ENCODE measurements around the gene CSF3R. TPM values are rescaled to one million over a fixed set of nuclear protein-coding genes. Genes with fewer than 3 reads are reported as not detected.

The CSF3R gene
- total RNA-seq: under 1 TPM; 0.33 to 0.41 TPM

DNA sequence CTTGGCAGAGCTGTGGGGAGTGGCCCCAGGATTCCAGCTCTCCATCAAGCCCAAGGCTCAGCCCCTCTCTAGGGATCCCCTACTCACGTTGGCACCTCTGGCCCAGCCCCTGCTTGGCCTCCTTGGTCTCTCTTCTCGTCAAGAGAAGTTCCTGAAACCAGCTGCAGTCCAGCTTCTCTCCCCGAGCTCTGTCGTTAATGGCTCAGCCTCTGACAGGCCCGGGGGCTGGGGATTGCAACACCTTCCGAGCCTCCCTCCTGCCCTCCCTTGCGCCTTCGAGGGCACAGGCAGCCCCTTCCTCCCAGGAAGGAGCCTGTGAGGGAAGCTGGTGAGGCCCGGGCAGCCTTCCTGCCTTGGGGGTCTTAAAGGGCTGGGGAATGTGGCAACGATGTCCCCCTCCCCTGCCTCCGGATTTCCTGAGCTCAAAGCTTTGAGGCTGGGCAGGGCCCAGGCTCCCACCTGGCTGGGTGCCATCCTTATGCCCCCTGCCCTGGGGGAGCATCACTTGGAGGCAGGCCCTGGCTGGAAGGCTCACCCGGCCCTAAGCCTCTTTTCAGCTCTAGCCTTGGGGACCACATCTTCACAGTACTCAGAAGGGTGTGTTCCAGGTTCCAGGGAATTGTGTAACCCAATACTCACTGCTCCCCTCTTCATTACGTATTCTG is at the start of gene CSF3R:
CSF3R (minus strand) TSS at position 190 of the 665 bp plus-strand sequence. CDS start 3,417 bp downstream, outside the sequence.
- ChIA-PET CTCF (interaction anchor here (0.6 kb wide), 1 partner anchor 449 kb away, joined by 3 read pairs; no protein-coding TSS in a partner anchor), POLR2A (no interaction called here)
- no peaks in the 10 kb centered on the region for H3K27me3 Mint-ChIP-seq
- H3K27ac Mint-ChIP-seq: peak within 1 kb of the TSS; percentile 40
- H3K4me1 Mint-ChIP-seq: peaks cover 8% of the 10 kb centered on the region
- no peak for DNase-seq
- H3K4me3 Mint-ChIP-seq: peak within 1 kb of the TSS; percentile 11
- ATAC-seq: no peak
- no peaks in the 10 kb centered on the region for H3K36me3 Mint-ChIP-seq (ENCODE audit: low read depth)
- no peaks in the 10 kb centered on the region for H3K9me3 Mint-ChIP-seq (ENCODE audit: low read depth)
- intact Hi-C loops (cut with DNase I, micrococcal nuclease): no loop called here

- Mint-ChIP-seq H3K4me3 (no peak overlapping the region), H3K27ac (no peak overlapping the region), H3K36me3 (ENCODE audit: low read depth) (no peaks in the 10 kb centered on the region), H3K27me3 (peaks cover 2% of the 10 kb centered on the region), H3K9me3 (ENCODE audit: low read depth) (no peaks in the 10 kb centered on the region), H3K4me1 (no peaks in the 10 kb centered on the region)
- no peak for DNase-seq
- intact Hi-C loops (cut with DNase I, micrococcal nuclease): no loop called here
- ATAC-seq: no peak
- POLR2A ChIA-PET: no interaction called here
- CTCF ChIA-PET: interaction anchor here (1.4 kb wide), 1 partner anchor 15 kb away, joined by 3 read pairs; no protein-coding TSS in a partner anchor
These were observed 49.1 kb upstream of the CSF3R start for GRCh38 chr1:36531833-36532232.

- Mint-ChIP-seq H3K27ac (no peak overlapping the region), H3K4me3 (no peak overlapping the region), H3K9me3 (ENCODE audit: low read depth) (no peaks in the 10 kb centered on the region), H3K27me3 (peaks cover 2% of the 10 kb centered on the region), H3K36me3 (ENCODE audit: low read depth) (no peaks in the 10 kb centered on the region), H3K4me1 (no peaks in the 10 kb centered on the region)
- ATAC-seq (no peak), DNase-seq (no peak)
- CTCF ChIA-PET: interaction anchor here (1.4 kb wide), 1 partner anchor 14 kb away, joined by 3 read pairs; no protein-coding TSS in a partner anchor
- POLR2A ChIA-PET: no interaction called here
- intact Hi-C loops (cut with DNase I, micrococcal nuclease): no loop called here
These were observed 48.1 kb upstream of the CSF3R start for GRCh38 chr1:36530791-36531190.

DNA sequence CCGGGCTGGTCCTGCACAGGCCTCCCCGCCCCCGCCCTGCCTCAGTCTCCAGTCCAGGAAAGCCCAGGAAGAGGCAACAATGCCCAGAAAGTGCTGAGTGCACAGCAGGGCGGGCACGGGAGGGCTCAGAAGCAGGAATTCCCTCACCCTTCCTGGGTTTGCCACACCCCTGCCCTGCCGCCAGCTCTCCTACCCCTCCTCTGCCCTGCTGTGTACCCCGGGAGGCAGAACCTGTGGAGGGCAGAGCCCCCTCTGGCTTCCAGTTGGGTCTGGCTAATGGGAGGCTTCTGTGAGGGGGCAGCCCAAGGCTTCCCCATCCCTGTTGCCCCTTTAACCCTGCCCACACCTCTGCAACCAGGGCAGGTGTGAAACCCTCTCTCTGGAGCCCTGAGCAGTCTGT is 47.5 kb upstream of the CSF3R start:
- ATAC-seq (no peak), DNase-seq (no peak)
- Mint-ChIP-seq H3K36me3 (ENCODE audit: low read depth) (no peaks in the 10 kb centered on the region), H3K4me1 (no peaks in the 10 kb centered on the region), H3K9me3 (ENCODE audit: low read depth) (no peaks in the 10 kb centered on the region), H3K4me3 (no peak overlapping the region), H3K27ac (no peak overlapping the region), H3K27me3 (peaks cover 2% of the 10 kb centered on the region)
- intact Hi-C loops (cut with DNase I, micrococcal nuclease): no loop called here
- ChIA-PET POLR2A (no interaction called here), CTCF (interaction anchor here (1.4 kb wide), 1 partner anchor 13 kb away, joined by 3 read pairs; no protein-coding TSS in a partner anchor)

DNA sequence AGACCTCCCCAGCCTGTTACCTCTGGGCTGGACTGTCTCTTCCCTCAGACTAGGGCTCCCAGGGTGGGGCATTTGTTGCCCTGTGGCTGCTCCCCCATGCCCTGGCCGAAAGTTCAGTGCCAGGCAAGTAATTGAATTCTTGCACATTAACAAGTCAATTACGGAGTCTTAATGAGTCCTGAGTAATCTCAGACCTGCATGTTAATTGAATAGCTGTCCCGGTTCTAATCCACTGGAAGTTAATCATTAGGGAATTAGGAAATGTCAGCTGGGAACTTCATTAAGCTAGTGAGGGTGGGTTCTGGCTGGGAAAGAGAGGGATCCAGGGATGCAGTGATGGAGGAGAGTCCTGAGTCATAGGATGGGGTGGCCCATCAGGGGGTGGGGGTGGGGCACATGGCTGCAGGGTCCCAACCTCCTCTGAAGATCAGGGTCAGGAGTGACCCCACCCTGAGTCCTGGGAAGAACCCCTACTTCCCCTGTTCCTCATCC is 47.1 kb upstream of the CSF3R start:
- Mint-ChIP-seq H3K36me3 (ENCODE audit: low read depth) (no peaks in the 10 kb centered on the region), H3K4me3 (no peak overlapping the region), H3K27ac (no peak overlapping the region), H3K4me1 (no peaks in the 10 kb centered on the region), H3K9me3 (ENCODE audit: low read depth) (no peaks in the 10 kb centered on the region), H3K27me3 (peaks cover 2% of the 10 kb centered on the region)
- POLR2A ChIA-PET: no interaction called here
- no peak for ATAC-seq
- no peak for DNase-seq
- intact Hi-C loops (cut with DNase I, micrococcal nuclease): no loop called here
- CTCF ChIA-PET: no interaction called here

DNA sequence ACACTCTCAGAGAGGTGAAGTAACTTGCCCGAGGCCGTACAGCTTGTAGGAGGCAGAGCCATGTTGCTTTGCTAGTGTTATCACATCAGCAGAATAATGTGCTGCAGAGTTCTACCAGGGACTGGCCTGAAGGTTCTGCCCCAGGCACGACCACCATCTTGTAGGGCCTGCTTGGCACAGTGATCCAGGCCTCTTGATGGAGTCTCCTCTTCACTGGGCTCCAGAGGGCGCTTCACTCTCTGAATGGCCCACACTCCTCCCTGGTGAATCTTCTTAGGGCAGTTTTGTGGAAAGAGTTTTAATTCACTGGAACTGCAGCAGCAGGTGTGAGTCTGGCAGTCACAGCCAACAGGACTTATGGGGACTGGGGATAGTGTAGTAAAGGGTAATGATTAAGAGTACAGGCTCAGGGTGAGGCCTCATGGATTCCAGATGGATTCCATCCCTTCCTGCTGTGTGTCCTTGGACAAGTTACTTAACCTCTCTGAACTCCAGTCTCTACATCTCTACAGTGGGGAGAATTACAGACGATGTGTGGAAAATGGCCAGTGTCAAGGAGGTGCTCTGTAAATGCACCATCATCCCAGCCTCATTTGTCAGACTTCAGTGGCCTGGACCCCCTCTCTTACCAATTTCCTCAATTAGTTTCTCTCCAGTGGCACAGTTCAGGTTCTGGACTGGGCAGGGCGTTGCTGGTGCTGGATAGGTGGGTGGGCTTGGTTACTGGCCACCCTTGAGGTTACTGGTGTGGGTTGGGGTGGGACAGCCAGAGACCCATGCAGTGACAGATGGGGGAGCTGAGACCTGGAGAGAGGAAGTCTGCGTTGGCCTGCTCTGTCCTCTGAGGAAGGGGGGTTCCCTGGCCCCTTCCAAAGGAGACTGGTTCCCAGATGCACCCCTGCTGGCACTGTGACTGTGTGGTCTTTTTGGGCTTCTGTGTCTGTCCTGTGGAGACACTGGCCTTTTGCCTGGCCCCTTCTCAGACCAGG is 45.9 kb upstream of the CSF3R start:
- no peaks in the 10 kb centered on the region for H3K36me3 Mint-ChIP-seq (ENCODE audit: low read depth)
- no peak overlapping the region for H3K4me3 Mint-ChIP-seq
- DNase-seq (peak; percentile 18), ATAC-seq (no peak)
- H3K9me3 Mint-ChIP-seq (ENCODE audit: low read depth): no peaks in the 10 kb centered on the region
- ChIA-PET POLR2A (no interaction called here), CTCF (no interaction called here)
- H3K27me3 Mint-ChIP-seq: no peaks in the 10 kb centered on the region
- peaks cover 8% of the 10 kb centered on the region for H3K4me1 Mint-ChIP-seq
- no peak overlapping the region for H3K27ac Mint-ChIP-seq
- intact Hi-C loops (cut with DNase I, micrococcal nuclease): no loop called here

- intact Hi-C loops (cut with DNase I, micrococcal nuclease): no loop called here
- POLR2A ChIA-PET: no interaction called here
- ATAC-seq (no peak), DNase-seq (no peak)
- Mint-ChIP-seq H3K36me3 (ENCODE audit: low read depth) (no peaks in the 10 kb centered on the region), H3K27me3 (no peaks in the 10 kb centered on the region), H3K27ac (no peak overlapping the region), H3K9me3 (ENCODE audit: low read depth) (no peaks in the 10 kb centered on the region), H3K4me3 (no peak overlapping the region), H3K4me1 (peaks cover 10% of the 10 kb centered on the region)
- CTCF ChIA-PET: no interaction called here
These were observed 42.5 kb upstream of the CSF3R start for GRCh38 chr1:36525166-36525565.

- POLR2A ChIA-PET: no interaction called here
- CTCF ChIA-PET: no interaction called here
- Mint-ChIP-seq H3K4me3 (no peak overlapping the region), H3K27me3 (no peaks in the 10 kb centered on the region), H3K27ac (peak overlapping the region; percentile 39), H3K36me3 (ENCODE audit: low read depth) (no peaks in the 10 kb centered on the region), H3K4me1 (peaks cover 10% of the 10 kb centered on the region), H3K9me3 (ENCODE audit: low read depth) (no peaks in the 10 kb centered on the region)
- ATAC-seq: no peak
- DNase-seq: no peak
- intact Hi-C loops (cut with DNase I, micrococcal nuclease): no loop called here
These were observed 41.8 kb upstream of the CSF3R start for GRCh38 chr1:36524359-36525062.

DNA sequence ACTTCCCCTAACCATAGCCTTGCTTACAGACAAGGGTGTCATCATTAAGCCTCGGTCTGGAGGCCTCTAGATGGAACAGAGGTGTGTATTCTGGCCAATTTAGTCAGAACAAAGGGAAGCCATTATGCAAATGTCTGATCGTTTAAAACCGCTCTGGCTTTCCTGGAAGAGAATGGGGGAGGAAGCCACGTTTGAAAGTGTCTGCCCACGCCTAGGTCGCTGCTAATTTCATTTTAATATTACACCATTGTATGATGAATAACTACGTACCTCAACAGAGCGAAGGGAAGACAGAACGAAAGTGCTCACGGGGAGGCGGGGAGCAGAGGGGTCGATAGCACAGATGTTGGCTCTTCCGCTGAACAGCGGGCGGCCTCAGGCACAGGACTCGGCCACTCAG is 41.1 kb upstream of the CSF3R start:
- DNase-seq (peak; percentile 54), ATAC-seq (peak; percentile 80)
- peaks cover 10% of the 10 kb centered on the region for H3K4me1 Mint-ChIP-seq
- no peak overlapping the region for H3K4me3 Mint-ChIP-seq
- POLR2A ChIA-PET: no interaction called here
- CTCF ChIA-PET: no interaction called here
- H3K27ac Mint-ChIP-seq: peak overlapping the region; percentile 79
- intact Hi-C loops (cut with DNase I, micrococcal nuclease): no loop called here
- H3K36me3 Mint-ChIP-seq (ENCODE audit: low read depth): no peaks in the 10 kb centered on the region
- H3K27me3 Mint-ChIP-seq: no peaks in the 10 kb centered on the region
- H3K9me3 Mint-ChIP-seq (ENCODE audit: low read depth): no peaks in the 10 kb centered on the region

GRCh38 chr1:36523230-36523495 is 40.5 kb upstream of the CSF3R start:
- no peak overlapping the region for H3K4me3 Mint-ChIP-seq
- H3K27ac Mint-ChIP-seq: no peak overlapping the region
- ChIA-PET POLR2A (no interaction called here), CTCF (interaction anchor here (0.6 kb wide), 1 partner anchor 42 kb away, joined by 3 read pairs; no protein-coding TSS in a partner anchor)
- no peaks in the 10 kb centered on the region for H3K36me3 Mint-ChIP-seq (ENCODE audit: low read depth)
- ATAC-seq: no peak
- no peak for DNase-seq
- intact Hi-C loops (cut with DNase I, micrococcal nuclease): no loop called here
- no peaks in the 10 kb centered on the region for H3K27me3 Mint-ChIP-seq
- peaks cover 10% of the 10 kb centered on the region for H3K4me1 Mint-ChIP-seq
- H3K9me3 Mint-ChIP-seq (ENCODE audit: low read depth): no peaks in the 10 kb centered on the region

- Mint-ChIP-seq H3K4me3 (no peak overlapping the region), H3K27me3 (no peaks in the 10 kb centered on the region), H3K27ac (no peak overlapping the region), H3K36me3 (ENCODE audit: low read depth) (no peaks in the 10 kb centered on the region), H3K4me1 (peaks cover 10% of the 10 kb centered on the region), H3K9me3 (ENCODE audit: low read depth) (no peaks in the 10 kb centered on the region)
- ChIA-PET CTCF (interaction anchor here (0.6 kb wide), 1 partner anchor 42 kb away, joined by 3 read pairs; no protein-coding TSS in a partner anchor), POLR2A (no interaction called here)
- ATAC-seq: no peak
- no peak for DNase-seq
- intact Hi-C loops (cut with DNase I, micrococcal nuclease): no loop called here
These were observed 39.9 kb upstream of the CSF3R start for GRCh38 chr1:36522461-36523229.
